Measurements from ENCODE around the gene SDHA. TPM values are rescaled to one million over a fixed set of nuclear protein-coding genes. Genes with fewer than 3 reads are reported as not detected.

SDHA gene
- total RNA-seq, 4 donors from 2014 or later: 155 to 471 (median 250) TPM

GRCh38 chr5:203246-203930 lies 14.7 kb upstream of the SDHA start:
- TF ChIP-seq POLR2A (IDR thresholded peaks at IDR 0.05) (no peak), CTCF (IDR thresholded peaks at IDR 0.05) (no peak), EP300 (IDR thresholded peaks at IDR 0.05; ENCODE audit: low read depth) (no peak), POLR2AphosphoS5 (IDR thresholded peaks at IDR 0.05) (no peak)
- Histone ChIP-seq H3K4me1 (no peaks in the 10 kb centered on the region), H3K27ac (no peak overlapping the region), H3K4me3 (no peak overlapping the region), H3K9me3 (no peaks in the 10 kb centered on the region), H3K36me3 (peaks cover 0 to 5% (median 2%) of the 10 kb centered on the region in 4 donors), H3K27me3 (no peaks in the 10 kb centered on the region)
- intact Hi-C loops (cut with DNase I; ENCODE audit: low total_unique reads): no loop called here
- no peak for DNase-seq
- WGBS, 2 donors (ENCODE audit: low coverage in 1 of 2): 98% methylated on average over 26 of the region's 26 CpGs; no CpG with 5 or more reads in 1 of the 2 donors
- in situ Hi-C loops (cut with MboI; ENCODE audit: low pct_ligation_motif_present in 1 of 4, low pct_unique_long_range_greater_than_20kb in 1 of 4, low sequenced_read_pairs in 3 of 4): no loop called here

GRCh38 chr5:204001-204400 lies 14.1 kb upstream of the SDHA start:
- Histone ChIP-seq H3K4me1 (no peaks in the 10 kb centered on the region), H3K4me3 (no peak overlapping the region), H3K36me3 (peaks cover 0 to 5% (median 2%) of the 10 kb centered on the region in 4 donors), H3K27ac (no peak overlapping the region), H3K27me3 (no peaks in the 10 kb centered on the region), H3K9me3 (no peaks in the 10 kb centered on the region)
- intact Hi-C loops (cut with DNase I; ENCODE audit: low total_unique reads) (no loop called here), in situ Hi-C loops (cut with MboI; ENCODE audit: low pct_ligation_motif_present in 1 of 4, low pct_unique_long_range_greater_than_20kb in 1 of 4, low sequenced_read_pairs in 3 of 4) (no loop called here)
- TF ChIP-seq CTCF (IDR thresholded peaks at IDR 0.05) (no peak), EP300 (IDR thresholded peaks at IDR 0.05; ENCODE audit: low read depth) (no peak), POLR2A (IDR thresholded peaks at IDR 0.05) (no peak)
- 95 to 100% methylated on average over 2 to 6 of the region's 6 CpGs for WGBS, 2 donors (ENCODE audit: low coverage in 1 of 2)
- DNase-seq: no peak

- Histone ChIP-seq H3K27ac (no peak overlapping the region), H3K4me3 (no peak overlapping the region), H3K9me3 (no peaks in the 10 kb centered on the region), H3K4me1 (no peaks in the 10 kb centered on the region), H3K27me3 (no peaks in the 10 kb centered on the region), H3K36me3 (peaks cover 0 to 5% (median 2%) of the 10 kb centered on the region in 4 donors)
- in situ Hi-C loops (cut with MboI; ENCODE audit: low pct_ligation_motif_present in 1 of 4, low pct_unique_long_range_greater_than_20kb in 1 of 4, low sequenced_read_pairs in 3 of 4): no loop called here
- intact Hi-C loops (cut with DNase I; ENCODE audit: low total_unique reads): no loop called here
- no peak for TF ChIP-seq POLR2AphosphoS5 (IDR thresholded peaks at IDR 0.05)
- no peak for TF ChIP-seq CTCF (IDR thresholded peaks at IDR 0.05)
- no peak for DNase-seq
Observed at GRCh38 chr5:204462-204861, 13.7 kb upstream of the SDHA start.

- TF ChIP-seq POLR2AphosphoS5 (IDR thresholded peaks at IDR 0.05) (no peak), EP300 (IDR thresholded peaks at IDR 0.05; ENCODE audit: low read depth) (no peak), POLR2A (IDR thresholded peaks at IDR 0.05) (no peak), CTCF (IDR thresholded peaks at IDR 0.05) (no peak)
- intact Hi-C loops (cut with DNase I; ENCODE audit: low total_unique reads) (no loop called here), in situ Hi-C loops (cut with MboI; ENCODE audit: low pct_ligation_motif_present in 1 of 4, low pct_unique_long_range_greater_than_20kb in 1 of 4, low sequenced_read_pairs in 3 of 4) (no loop called here)
- 95% methylated on average over 10 to 30 of the region's 30 CpGs for WGBS, 2 donors (ENCODE audit: low coverage in 1 of 2)
- peaks cover 0 to 5% (median 0%) of the 10 kb centered on the region in 4 donors for H3K4me1 ChIP-seq
- H3K4me3 ChIP-seq: no peak overlapping the region
- no peaks in the 10 kb centered on the region for H3K9me3 ChIP-seq
- no peaks in the 10 kb centered on the region for H3K27me3 ChIP-seq
- H3K36me3 ChIP-seq: peaks cover 0 to 5% (median 2%) of the 10 kb centered on the region in 4 donors
- DNase-seq: no peak
- H3K27ac ChIP-seq: no peak overlapping the region
Observed at GRCh38 chr5:204966-205670, 13.0 kb upstream of the SDHA start.
